GM12878 (cell line): ENCODE data around the gene EIF6. TPM values are rescaled to one million over a fixed set of nuclear protein-coding genes. Genes with fewer than 3 reads are reported as not detected.
A peak's percentile ranks its signal among the peaks of the same experiment; 100 is the strongest.

Source experiments
- BCLAF1 ChIP-seq: fragments of 450-650 bp; IDR thresholded peaks from 2 replicates; pipeline ENCODE4 v1.6.1; 2017; ENCODE audit warnings: antibody characterized with exemption, mild to moderate bottlenecking, moderate library complexity
- CHD2 ChIP-seq: IDR thresholded peaks from 2 replicates; pipeline ENCODE4 v1.6.1; 2011; ENCODE audit warnings: low read depth, low read length, improper control_type of control experiment, borderline replicate concordance
- E4F1 ChIP-seq: fragments of 450-650 bp; IDR thresholded peaks from 2 replicates; pipeline ENCODE4 v1.6.1; 2018; ENCODE audit warnings: borderline replicate concordance, mild to moderate bottlenecking; ENCODE audit not compliant: partially characterized antibody
- EZH2 ChIP-seq: IDR thresholded peaks from 2 replicates; pipeline ENCODE4 v1.6.1; 2012; ENCODE audit warnings: low read depth, mild to moderate bottlenecking, control low read depth, inconsistent platforms, low read length, borderline replicate concordance; ENCODE audit not compliant: control insufficient read depth
- IKZF1 ChIP-seq: fragments of 450-650 bp; conservative IDR thresholded peaks from 2 replicates; pipeline ENCODE4 v1.6.1; 2017; ENCODE audit warnings: antibody characterized with exemption, mild to moderate bottlenecking
- LARP7 ChIP-seq: fragments of 450-650 bp; IDR thresholded peaks from 2 replicates; pipeline ENCODE4 v1.6.1; 2017; ENCODE audit warnings: mild to moderate bottlenecking
- MEF2B ChIP-seq: fragments of 450-650 bp; IDR thresholded peaks from 2 replicates; pipeline ENCODE4 v1.6.1; 2018; ENCODE audit warnings: mild to moderate bottlenecking, moderate library complexity; ENCODE audit not compliant: partially characterized antibody, poor library complexity, severe bottlenecking
- NFYB ChIP-seq: IDR thresholded peaks from 2 replicates; pipeline ENCODE4 v1.6.1; 2011; ENCODE audit warnings: low read depth, mild to moderate bottlenecking, low read length, improper control_type of control experiment, moderate library complexity; ENCODE audit not compliant: insufficient read depth
- POU2F2 ChIP-seq: IDR thresholded peaks from 3 replicates; pipeline ENCODE4 v1.6.1; 2011; ENCODE audit warnings: low read depth, mild to moderate bottlenecking, low read length, borderline replicate concordance
- RAD21 ChIP-seq: IDR thresholded peaks from 2 replicates; pipeline ENCODE4 v1.6.1; 2011; ENCODE audit warnings: mild to moderate bottlenecking, low read depth, low read length, moderate library complexity; ENCODE audit not compliant: insufficient read depth
- RB1 ChIP-seq: fragments of 450-650 bp; formaldehyde crosslinking; IDR thresholded peaks from 2 replicates; pipeline ENCODE4 v1.6.1; 2017; ENCODE audit warnings: mild to moderate bottlenecking, borderline replicate concordance
- RBBP5 ChIP-seq: fragments of 200-600 bp; sonication (generic); conservative IDR thresholded peaks from 2 replicates; pipeline ENCODE4 v1.6.1; 2016
- SPI1 ChIP-seq: IDR thresholded peaks from 2 replicates; pipeline ENCODE4 v1.6.1; 2011; ENCODE audit warnings: low read depth, mild to moderate bottlenecking, low read length, moderate library complexity, borderline replicate concordance; ENCODE audit not compliant: insufficient read depth
- STAT1 ChIP-seq: fragments of 450-650 bp; conservative IDR thresholded peaks from 2 replicates; pipeline ENCODE4 v1.6.1; 2014; ENCODE audit warnings: antibody characterized with exemption, mild to moderate bottlenecking
- YBX1 ChIP-seq: fragments of 450-650 bp; IDR thresholded peaks from 2 replicates; pipeline ENCODE4 v1.6.1; 2016; ENCODE audit warnings: antibody characterized with exemption
- ZBTB40 ChIP-seq: fragments of 450-650 bp; IDR thresholded peaks from 2 replicates; pipeline ENCODE4 v1.6.1; 2016; ENCODE audit warnings: mild to moderate bottlenecking, moderate library complexity, borderline replicate concordance
- ZNF207 ChIP-seq: fragments of 450-650 bp; IDR thresholded peaks from 2 replicates; pipeline ENCODE4 v1.6.1; 2014; ENCODE audit warnings: antibody characterized with exemption, mild to moderate bottlenecking, borderline replicate concordance
- ZNF217 ChIP-seq: fragments of 450-650 bp; IDR thresholded peaks from 2 replicates; pipeline ENCODE4 v1.6.1; 2017; ENCODE audit warnings: antibody characterized with exemption, mild to moderate bottlenecking
- polyA plus RNA-seq, 11 experiments: library from polyadenylated mRNA; depleted of rRNA in 4 of 11; unstranded in 6 of 11; stranded (reverse) in 5 of 11; fragments of >200 nt; fragmentation: Nextera tagmentation in 4 of 11; fragmentation: Illumina TruSeq in 1 of 11; extraction: Ambion mirVana in 4 of 11; extraction: Trizol in 1 of 11; gene quantifications; 1 replicate in 1 of 11; 2 replicates in 10 of 11; pipeline versions ENCODE4 v1.2.1 to v1.2.3, GENCODE V29; 2011 to 2016; ENCODE audit warnings: inconsistent platforms in 2 of 11, missing spikeins in 2 of 11, low read depth in 1 of 11
- total RNA-seq, 4 experiments: library from RNA; depleted of rRNA in 3 of 4; stranded (reverse); fragments of >200 nt in 3 of 4; fragmentation: Illumina TruSeq in 1 of 4; extraction: Trizol in 1 of 4; gene quantifications; 2 replicates each; pipeline versions ENCODE4 v1.2.1 to v1.2.3, GENCODE V29; 2013 to 2021

Gene EIF6
- total and polyA plus RNA-seq, 10 of the 15 experiments (the other 5 are each of a cell fraction or from before 2014, with no cell fraction given), result 127 to 607 (median 197) TPM

GRCh38 chr20:35277531-35278395, 6.8 kb downstream of the EIF6 start, which contains the start of gene MMP24OS (continued):
- TF ChIP-seq ZBTB40 (no peak), ZNF207 (no peak), BCLAF1 (no peak), STAT1 (no peak), ZNF217 (no peak), MEF2B (peak; percentile 15), LARP7 (no peak), SPI1 (peak; percentile 39; the same call in 1 of the 2 replicates), E4F1 (peak; percentile 24), RAD21 (no peak), YBX1 (no peak), IKZF1 (0 out of 2 replicates have a peak, but pooled peaks have one; percentile 40), NFYB (peak; percentile 41; the same call in 1 of the 2 replicates), RBBP5 (no peak), RB1 (no peak), POU2F2 (peak; percentile 6; the same call in 2 of the 3 replicates), EZH2 (no peak), CHD2 (0 out of 2 replicates have a peak, but pooled peaks have one; percentile 22)
